Erythroblast (primary cell): ENCODE measurements around the gene C10orf95.
"Not testable (repeated sequence)": the region's sequence is repeated elsewhere in the genome, so short reads cannot be mapped to it uniquely, and the experiment has no call there.

ENCODE experiments used
- DNase-seq, 2 experiments: peaks; one replicate each; lab custom pipeline; 2025; lab: John Stamatoyannopoulos, UW
- GATA1 ChIP-seq: IDR thresholded peaks from 2 replicates; pipeline ENCODE4 v1.6.1; 2011; ENCODE audit warnings: low read depth, mild to moderate bottlenecking, control low read depth, low read length, moderate library complexity
- POLR2A ChIP-seq: IDR thresholded peaks from 2 replicates; pipeline ENCODE4 v1.6.1; 2011; ENCODE audit warnings: mild to moderate bottlenecking, low read length

The C10orf95 gene

GRCh38 chr10:102451105-102451969 lies at the start of gene C10orf95:
Gene C10orf95 (minus strand): TSS chr10:102451543. CDS start chr10:102451093, 450 bp downstream.
- TF ChIP-seq GATA1 (no peak), POLR2A (no peak)
- DNase-seq, result no peak

- not testable (repeated sequence) for DNase-seq
Observed at GRCh38 chr10:102500686-102501085, 49.3 kb upstream of the C10orf95 start.

GRCh38 chr10:102499356-102499755 lies 48.0 kb upstream of the C10orf95 start:
- no peak for DNase-seq
- TF ChIP-seq GATA1 (no peak), POLR2A (no peak)

GRCh38 chr10:102497545-102497944 lies 46.2 kb upstream of the C10orf95 start:
- no peak for TF ChIP-seq POLR2A
- TF ChIP-seq GATA1, result no peak
- no peak for DNase-seq

- no peak for TF ChIP-seq GATA1
- no peak for TF ChIP-seq POLR2A
- no peak for DNase-seq
Observed at GRCh38 chr10:102493771-102494170, 42.4 kb upstream of the C10orf95 start.

- TF ChIP-seq GATA1 (no peak), POLR2A (no peak)
- DNase-seq, result no peak
Observed at GRCh38 chr10:102492983-102493382, 41.6 kb upstream of the C10orf95 start.

- TF ChIP-seq GATA1 (no peak), POLR2A (no peak)
- DNase-seq, result no peak
Observed at GRCh38 chr10:102492344-102492939, 41.1 kb upstream of the C10orf95 start.

- TF ChIP-seq POLR2A (no peak), GATA1 (no peak)
- no peak for DNase-seq
Observed at GRCh38 chr10:102491136-102491535, 39.8 kb upstream of the C10orf95 start.

- no peak for DNase-seq
- no peak for TF ChIP-seq GATA1
- TF ChIP-seq POLR2A, result no peak
Observed at GRCh38 chr10:102485093-102485784, 33.9 kb upstream of the C10orf95 start.

GRCh38 chr10:102484021-102484420 lies 32.7 kb upstream of the C10orf95 start:
- DNase-seq, result no peak

GRCh38 chr10:102480396-102480795 lies 29.1 kb upstream of the C10orf95 start:
- TF ChIP-seq GATA1, result no peak
- TF ChIP-seq POLR2A, result no peak
- no peak for DNase-seq

More at GRCh38 chr10:102484021-102484420, 32.7 kb upstream of the C10orf95 start:
- TF ChIP-seq POLR2A (no peak), GATA1 (no peak)

GRCh38 chr10:102479651-102480050 lies 28.3 kb upstream of the C10orf95 start:
- TF ChIP-seq POLR2A (no peak), GATA1 (no peak)

GRCh38 chr10:102476466-102477141 lies 25.3 kb upstream of the C10orf95 start:
- TF ChIP-seq GATA1 (no peak), POLR2A (no peak)
- no peak for DNase-seq

More at GRCh38 chr10:102479651-102480050, 28.3 kb upstream of the C10orf95 start:
- no peak for DNase-seq
